ENCODE data around the gene SEMA7A.
A peak's percentile ranks its signal among the peaks of the same experiment; 100 is the strongest.

SEMA7A gene

DNA sequence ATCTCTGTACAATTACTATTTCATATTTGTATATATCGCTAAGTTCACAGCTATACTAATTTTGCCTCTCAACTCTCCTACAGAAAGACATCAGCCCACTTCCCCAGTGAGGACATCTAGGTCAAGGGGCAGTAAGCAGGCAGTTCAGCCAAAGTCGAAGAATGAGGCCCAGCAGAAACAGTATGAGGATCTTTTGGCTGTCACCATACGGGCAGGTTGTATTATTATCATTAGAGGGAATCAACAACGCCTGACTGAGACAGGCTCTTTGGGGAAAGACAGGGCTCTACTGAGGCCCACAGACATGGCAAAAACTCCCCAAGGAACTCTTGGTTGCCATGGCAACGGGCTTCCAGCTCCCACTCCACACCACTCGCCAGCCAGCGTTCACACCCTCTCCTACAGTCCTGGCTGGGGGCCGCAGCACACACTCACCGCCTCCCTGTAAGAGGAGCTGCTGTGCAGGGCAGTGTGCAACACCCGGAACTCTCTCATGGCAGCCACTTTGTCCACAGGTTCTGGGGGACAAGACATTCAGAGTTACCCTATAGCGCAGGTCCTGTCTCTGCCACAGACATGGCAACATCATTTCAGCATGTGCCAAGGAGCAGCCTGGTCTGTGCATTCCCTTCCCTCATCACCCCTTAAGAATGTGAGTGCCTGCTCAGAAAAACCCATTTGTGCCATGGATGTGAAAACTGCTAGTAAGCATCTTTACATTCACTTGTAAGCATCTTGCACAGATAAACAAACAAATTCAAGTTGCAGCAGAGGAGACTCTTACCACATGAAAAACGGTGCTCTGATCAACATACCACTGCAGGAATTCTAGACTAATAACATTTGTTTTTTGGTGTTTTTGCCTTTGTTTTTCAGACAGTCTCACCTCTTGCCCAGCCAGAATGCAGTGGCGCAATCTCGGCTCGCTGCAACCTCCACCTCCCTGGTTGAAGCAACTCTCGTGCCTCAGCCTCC is 18.4 kb upstream of the SEMA7A start:
- DNase-seq: no peak

DNA sequence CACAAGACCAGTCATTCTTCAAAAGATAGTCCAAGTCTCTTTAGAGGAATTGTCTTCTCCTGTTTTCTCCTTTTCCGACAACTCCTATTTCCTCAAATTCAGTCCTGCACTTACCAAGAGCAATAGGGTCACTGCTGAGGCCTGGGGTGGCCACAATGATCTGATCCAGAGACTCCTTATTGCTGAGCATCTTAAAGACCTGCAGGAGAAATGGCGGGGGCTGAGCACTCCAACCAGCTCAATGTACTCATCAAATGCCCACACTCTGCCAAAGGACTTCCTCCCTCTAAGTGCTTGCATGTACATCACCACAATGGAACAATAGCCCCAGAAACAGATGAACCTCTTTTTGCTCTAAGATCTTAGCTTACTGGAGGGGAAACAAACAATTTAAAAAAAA is 17.6 kb upstream of the SEMA7A start:
- DNase-seq: no peak

DNA sequence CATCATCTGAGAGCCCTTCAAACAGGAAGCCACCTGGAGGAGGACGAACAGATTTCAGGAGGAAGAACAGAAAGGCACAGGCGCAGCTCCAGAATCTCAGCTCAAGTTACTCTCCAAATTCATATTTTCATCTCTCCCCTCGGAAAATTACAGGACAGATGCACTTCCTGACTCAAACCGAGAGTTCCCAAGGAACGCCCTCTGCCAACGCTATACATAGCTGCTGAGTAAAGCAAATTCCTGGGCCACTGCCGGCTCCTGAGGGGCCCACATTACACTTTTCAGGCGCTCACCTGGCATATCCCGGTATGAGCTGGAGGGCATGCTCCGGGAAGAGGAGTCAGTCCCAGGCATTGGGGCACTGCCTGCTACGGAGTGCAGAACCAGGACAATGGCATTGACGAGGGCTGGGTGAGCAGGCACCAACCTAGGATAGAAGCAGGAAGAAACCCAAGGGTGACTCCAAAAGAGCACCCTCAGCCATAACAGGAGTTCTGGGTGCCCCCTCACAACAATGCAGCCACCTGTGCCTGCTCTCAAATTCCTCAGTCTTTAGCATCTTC is 16.0 kb upstream of the SEMA7A start:
- DNase-seq: no peak

DNA sequence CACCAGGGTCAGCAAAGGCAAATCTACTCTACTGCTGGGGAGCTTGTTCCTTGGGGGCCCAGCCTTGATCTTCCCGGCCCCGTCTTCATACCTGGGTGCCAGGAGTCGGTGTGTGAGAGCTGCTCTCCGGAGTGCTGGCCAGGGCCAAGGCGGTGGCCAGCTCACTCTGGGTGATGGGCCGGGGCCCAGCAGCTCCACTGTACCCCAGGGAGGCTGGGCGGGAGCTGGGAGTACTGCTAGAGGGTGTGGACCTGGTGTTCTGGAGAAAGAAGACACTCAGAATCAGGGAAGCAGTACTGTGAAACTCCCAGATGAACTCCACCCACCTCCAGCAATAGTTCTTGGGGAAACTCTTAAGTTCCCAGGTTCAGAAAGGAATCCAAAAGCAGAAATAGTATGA is 15.3 kb upstream of the SEMA7A start:
- DNase-seq: no peak

DNA sequence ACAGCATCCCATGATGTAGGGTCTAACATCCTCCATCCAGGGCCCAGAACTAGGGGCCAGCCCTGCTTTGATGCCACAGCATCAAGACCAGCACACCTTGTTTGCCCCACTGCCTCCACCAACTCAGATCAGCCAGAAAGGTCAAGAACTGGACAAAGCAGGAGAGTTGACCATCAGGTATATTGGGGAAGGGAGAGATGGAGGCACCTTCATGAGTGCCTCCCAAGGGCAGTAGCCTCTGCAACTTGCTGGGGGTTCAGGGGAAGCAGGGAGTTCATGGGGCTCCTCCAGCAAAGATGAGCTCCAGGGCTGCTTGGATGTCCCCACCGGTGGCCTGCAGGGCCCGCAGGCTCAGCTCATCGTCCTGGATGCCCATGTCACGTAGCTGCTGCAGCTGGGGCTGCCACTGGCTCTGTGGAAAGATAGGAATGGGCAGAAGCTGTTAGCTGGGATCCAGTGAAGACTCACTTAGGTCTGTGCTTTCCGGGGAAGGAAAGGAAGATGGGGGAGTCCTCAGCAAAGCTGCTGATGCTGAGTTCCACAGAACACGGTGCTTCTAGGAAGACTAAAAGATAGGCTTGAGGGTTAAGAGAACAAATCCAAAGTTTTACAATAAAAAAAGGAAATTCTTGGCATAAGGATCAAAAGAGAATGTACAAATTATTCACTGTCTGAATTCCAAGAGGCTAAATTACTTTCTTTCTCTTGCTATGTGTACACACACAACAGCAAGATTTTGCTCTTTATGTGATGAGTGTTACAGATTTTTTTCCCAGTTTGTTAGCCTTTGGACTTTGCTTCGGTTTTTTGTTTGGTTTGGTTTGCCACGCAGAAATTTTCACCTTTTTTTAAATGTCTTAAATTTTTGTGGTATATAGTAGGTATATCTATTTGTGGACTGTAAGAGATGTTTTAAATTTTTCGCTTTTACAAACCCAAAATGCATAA is 12.3 kb upstream of the SEMA7A start:
- no peak for DNase-seq

DNA sequence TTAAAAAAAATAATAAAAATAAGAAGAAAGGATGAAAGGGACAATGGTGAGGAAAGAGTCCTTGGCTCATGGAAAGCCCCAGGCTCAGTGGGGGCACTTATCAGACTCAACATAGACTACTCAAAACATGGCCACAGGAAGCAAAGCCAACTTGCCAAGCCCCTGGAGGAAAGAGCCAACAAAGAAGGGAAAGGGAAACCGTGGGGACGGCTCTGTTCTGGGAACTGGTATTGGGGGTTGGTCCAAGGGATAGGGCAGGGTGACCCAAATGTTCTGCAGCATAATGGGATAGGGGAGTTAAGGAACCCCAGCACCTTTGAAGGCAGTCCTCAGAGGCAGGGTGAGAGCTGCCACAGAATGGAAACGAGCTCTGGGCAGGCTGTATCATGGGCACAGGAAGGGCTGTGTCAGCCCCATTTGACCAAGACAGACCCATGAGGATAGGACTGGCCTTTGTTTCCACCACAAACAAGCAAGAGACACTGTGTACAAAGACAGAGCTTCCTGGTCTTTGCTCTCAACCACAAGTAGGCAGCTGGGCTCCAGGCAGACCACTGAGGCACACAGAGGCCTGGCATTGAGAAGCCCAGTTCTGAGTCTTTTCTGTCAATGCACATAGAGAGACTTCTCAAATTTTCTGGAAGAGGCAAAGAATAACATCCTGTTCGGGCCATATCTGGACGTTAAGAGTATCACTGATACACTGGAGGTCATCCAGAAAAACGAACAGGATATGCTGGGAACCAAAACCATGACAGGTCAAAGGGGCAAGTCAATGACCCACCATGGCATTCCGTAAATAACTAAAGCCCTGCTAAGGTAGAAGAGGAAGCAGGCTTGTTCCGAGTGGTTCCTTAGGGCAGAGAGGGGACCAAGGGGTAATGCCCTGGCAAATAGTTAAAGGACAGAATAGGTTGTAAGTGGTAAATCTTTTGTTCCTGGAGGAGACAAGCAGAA is 10.6 kb upstream of the SEMA7A start:
- DNase-seq: no peak

DNA sequence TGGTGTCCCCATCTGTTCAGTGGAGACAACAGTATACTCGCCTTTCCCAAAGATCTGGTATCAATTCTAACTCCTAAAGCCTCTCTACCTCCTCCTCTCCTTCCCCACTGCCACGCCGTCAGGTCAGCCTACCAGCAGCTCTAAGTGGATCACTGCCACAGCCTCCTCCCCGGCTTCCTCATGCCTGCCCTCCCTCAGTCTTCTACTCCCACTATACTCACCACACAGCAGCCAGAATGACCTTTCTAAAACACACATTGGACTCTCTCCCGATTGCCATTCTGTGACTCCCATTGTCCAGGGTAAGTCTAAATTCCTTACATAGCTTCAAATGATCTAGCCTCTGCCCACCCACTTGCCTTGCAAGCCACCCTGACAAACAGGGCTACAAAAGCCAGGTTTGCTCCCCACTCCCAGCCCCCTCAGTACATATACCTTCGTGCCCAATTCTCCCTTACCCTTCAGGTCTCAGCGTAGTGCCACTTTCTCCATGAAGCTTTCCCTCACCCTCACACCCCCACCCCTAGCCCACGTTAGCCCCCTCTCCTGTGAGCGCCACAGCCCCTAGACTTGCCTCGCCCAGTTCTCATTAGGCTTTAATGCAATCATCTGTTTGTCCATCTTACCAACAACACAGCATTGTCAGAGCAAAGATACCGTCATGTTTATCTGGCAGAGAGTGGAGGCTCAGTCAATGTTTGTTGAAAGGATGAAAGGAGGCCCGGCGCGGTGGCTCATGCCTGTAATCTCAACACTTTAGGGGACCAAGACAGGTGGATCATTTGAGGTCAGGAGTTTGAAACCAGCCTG is 9.5 kb upstream of the SEMA7A start:
- DNase-seq: no peak

DNA sequence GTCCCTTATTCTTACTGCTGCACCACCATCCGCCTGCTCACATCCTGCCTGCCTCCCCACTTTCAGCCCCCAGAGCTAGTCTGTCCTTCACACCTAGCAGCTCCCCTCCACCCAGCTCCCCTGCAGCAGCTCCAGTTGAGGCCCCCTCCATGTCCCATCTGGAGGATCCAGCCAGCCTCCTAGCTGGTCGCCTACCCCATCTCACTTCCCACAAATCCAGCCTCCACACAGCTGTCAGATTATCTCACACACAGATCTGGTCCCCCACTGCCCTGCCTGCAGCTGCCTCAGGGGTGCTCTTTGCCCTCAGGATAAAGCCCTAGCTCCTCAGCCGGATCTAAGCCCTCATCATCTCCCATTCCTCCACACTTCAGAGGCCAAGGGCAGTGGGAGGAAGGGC is 8.8 kb upstream of the SEMA7A start:
- no peak for DNase-seq

DNA sequence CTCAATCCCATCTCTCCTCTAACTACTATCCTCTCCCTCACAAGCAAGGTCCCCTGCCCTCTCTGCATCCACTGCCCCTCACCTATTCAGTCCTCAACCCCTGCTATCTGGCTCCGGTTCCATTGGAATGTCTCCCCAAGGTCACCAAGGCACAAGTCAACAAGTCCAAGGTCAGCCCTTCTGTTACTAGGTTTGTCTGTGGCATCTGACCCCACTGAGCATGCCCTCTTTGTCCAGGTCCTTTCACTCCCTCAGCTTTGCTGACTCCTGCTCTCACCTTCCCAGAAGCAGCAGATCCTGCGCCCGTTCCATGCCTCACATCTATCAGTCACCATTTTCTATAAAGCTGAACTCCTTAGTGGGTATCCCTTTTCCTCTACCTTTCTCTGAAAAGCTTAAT is 8.3 kb upstream of the SEMA7A start:
- DNase-seq: no peak

DNA sequence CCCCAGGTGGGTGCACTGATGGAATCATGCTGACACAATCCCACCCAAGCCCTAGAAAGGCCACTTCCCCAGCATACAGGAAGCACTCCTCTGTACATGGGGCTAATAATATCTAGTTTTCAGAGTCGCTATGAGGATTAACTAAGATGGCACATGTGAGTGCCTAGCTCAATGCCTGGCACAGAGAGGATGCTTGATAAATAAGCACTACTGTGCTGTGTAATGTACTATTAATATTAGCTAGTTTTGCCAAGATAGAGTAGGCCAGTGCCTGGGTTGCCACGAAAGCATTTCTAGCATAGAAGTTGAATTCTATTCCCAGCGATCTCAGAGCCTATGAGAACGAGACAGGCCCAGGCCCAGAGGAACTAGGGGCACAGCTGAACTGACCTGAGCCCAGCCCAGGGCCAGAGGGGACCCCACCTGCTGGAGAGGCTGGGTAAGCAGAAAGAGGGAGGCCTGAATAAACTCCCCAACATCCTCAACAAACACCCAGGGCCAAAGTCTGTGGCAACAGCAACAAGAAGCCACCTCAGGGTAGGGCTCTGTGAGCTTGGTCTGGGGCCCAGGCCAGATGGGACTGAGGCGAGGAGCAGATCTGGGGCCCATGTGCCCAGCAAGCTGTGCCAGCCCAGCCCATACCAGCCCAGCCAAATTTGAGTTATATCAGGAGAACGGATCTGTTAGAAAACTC is 7.6 kb upstream of the SEMA7A start:
- no peak for DNase-seq

DNA sequence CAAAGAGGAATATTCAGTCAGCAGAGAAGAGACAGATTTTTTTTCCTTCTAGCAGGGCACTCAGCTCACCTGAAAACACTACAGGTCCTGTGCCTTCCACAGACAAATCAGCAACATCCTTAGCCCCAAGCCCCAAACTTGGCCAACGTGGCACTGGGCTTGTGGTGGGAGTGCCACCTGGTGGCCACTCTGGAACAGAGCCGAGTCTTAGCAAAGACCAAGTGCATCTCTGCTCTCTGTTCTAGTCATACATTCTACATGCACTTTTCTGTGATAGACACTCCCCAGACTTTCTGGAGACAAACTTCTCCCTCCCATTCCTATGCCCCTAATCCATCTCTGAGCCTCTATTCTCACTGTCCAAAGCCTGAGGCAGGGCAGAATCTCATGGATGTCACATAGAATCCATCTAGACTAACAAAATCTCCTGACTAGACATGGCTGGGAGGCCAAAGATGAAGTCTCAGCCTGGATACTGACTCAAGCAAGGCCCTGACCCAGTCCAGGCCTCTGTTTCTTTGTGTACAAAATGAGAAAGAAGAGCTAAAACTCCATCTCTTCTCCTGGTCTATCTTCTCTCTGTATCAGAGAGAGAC is 5.1 kb upstream of the SEMA7A start:
- peak; percentile 7 for DNase-seq

DNA sequence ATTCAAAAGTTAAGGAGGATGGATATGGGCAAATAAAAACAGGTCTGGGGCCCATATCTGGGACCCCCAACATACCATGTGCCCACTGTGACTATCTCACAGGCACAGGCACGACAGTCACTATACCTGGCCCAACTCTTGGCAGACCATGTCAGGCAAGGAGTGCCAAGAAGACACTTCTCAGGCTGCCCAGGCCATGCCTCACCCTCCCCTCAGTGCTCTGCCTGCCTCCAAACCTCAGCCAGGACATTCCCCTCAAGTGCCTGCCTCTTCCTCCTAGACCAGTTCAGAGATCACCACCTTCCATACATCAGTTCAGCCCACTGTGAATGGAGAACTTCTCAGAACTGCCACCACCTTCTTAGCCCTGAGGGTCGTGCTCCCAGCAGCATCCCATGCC is 4.4 kb upstream of the SEMA7A start:
- DNase-seq: no peak

DNA sequence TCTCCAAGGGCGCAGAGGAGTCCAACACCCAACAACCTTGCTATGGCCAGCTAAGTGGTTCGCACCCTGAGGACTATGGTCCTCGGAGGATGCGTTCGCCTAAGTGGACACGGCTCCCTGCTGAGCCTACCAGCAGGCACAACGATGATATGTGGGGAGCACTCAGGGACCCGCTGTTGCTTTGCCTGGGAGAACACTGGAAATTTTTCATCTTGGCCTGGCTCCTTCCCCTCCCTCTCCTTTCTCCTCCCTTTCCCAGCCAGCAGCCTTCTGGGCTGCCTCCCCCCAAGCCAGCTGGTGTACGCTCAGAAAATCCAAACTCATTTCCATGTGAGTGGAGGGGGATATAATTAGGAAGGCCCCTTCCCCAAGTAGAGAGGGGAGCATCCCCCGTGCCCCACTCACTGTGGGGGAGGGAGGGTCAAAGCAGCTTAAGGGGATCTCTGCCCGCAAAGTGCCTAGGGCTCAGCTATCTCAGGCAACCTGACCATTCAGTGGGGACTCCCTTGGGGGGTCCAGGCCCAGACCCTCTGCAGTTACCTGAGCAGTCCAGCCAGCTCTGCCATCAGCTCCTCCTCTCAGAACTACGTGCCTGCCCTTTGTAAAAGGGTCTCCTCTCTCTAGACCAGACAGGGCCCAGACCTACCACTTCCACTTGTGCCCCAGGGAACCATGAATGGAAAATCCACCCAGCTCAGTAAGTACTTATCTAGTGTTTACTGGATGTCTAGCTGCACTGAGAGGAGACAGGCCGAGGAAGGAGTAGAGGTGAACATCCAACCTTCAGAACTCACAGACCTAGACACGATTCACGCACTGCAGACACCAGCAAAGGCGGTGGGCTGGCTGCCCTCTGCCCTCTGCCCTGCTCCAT is 742 bp upstream of the SEMA7A start:
- DNase-seq: no peak

DNA sequence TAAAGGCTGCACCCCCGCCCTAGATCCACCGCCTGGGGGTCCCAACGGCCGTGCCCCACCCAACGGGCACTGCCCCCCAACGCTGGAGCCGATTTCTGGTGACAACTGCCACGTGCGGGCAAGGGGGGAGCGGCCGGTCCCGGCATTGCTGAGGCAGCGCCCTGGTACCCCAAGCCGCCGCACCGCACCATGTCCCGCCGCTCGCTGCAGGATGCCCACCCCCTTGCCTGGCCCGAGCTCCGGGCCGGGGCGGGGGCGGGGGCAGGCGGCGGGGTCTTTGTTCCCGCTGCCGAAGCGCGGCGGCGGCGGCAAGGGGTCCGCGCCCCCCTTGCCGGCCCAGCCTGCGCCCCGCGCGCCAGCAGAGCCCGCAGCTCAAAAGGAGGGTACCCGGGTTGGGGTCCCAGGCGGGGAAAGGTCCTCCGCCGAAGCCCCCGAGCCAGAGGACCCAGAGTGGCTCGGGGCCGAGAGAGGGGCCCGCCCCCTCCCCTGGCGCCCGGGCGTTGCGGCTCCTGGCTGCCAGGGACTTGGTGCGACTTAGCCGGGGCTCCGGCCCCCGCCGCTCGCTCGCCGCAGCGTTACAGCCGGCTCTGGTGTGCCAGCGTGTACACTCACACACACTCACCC is 678 bp downstream of the SEMA7A start:
- DNase-seq: no peak

DNA sequence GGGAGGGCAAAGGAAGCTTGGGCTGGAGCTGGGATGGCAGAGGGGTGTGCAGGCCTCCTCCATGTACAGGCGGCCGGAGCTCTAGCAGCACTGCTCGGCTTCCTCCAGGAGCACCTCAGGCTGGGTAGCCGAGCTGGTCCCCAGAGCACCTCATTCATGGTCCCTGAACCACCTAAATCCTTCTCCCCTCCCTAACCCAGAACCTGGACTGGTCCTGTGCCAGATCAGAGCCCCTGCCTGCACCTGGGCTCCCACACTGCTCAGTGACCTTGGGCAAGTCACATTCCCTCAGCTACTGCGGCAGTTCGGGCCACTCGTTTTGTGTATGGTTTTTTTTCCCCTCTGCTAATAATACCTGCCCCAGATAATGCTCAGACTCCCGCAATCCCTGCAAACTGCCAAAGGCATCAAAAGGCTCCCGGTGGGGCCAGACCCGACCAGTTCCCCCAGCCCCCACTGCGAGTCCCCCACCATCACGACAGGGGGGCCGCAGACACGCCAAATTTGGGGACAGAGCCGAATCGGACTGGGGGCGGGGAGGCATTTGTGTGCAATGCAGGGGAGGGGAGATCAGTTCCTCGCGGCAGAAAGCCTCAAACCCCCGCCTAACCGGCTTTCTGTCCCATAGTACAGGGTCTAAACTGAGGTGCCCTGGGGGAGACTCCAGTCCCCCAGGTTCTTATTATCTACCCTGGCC is 1.3 kb downstream of the SEMA7A start:
- no peak for DNase-seq

DNA sequence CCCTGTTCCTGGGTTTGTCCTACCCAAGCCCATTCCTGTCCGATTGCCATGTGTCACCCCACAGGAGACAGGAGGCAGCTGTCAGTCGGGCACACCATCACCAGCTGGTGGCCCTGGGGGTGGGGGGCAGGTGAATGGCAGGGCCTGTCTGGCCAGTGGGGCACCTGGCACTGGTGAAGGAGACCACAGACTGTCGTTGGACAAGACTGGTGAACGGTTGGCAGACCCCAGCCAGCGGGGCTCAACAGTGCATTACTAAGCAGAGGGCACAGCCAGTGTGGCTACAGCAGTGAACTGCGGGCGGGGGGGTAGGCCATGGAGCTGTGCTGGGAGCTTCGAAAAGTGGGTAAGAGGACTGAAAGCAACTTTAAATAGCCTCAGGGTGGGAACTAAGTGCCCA is 2.1 kb downstream of the SEMA7A start:
- no peak for DNase-seq

DNA sequence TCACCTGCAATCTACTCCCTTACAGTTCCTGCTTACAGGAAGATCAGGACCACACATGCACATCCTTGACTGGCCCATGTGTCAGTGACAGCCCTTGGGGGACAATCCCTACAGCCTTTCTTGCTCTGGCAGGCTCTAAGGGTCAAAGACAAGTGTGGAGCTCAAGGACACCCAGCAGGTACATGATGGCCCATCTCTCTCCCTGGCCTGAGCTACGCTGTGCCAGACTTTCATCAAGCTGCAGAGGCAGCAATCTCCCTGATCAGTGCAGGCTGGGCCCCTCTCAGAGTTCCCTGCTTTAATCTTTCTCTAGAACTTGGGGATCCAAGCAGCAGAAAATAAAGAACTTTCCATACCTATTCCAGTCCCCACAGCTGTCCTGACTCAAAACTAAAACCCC is 2.6 kb downstream of the SEMA7A start:
- DNase-seq: no peak

DNA sequence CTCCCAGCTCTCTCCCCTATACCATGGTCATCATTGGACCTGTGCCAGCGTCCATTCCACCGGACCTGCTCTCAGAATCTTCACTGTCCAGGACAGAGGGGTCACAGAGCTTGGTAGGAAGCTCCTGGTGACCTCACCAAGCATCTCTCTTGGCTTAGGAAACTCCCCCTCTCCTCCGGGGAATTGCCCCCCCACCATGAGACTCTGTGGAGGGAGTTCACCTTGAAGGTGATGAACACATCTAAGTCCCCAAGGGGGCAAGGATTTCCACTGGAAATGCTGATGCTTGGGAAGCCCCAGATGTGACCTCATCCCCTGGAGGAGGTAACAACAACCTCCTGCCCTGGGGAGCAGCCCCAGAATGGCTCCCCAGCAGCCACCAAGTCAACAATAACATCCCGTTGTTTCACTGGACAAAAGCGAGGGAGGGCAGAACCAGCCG is 3.2 kb downstream of the SEMA7A start:
- DNase-seq: no peak

Data from DMS79 (cell line).